Activated naive CD8-positive, alpha-beta T cell treated with anti-CD3 and anti-CD28 coated beads for 36 hours (primary cell): Measurements from ENCODE around the gene PIAS3. TPM values are rescaled to one million over a fixed set of nuclear protein-coding genes. Genes with fewer than 3 reads are reported as not detected.

Experiments used
- DNase-seq: peaks from one replicate; pipeline ENCODE4 v3.0.0; 2021
- H3K27ac Mint-ChIP-seq: one replicate; pipeline ENCODE4 v1.8.0; 2022; ENCODE audit warnings: mild to moderate bottlenecking, moderate library complexity, mixed read lengths
- H3K27me3 Mint-ChIP-seq: one replicate; pipeline ENCODE4 v1.8.0; 2022; ENCODE audit warnings: mild to moderate bottlenecking, mixed read lengths
- H3K36me3 Mint-ChIP-seq: one replicate; pipeline ENCODE4 v1.8.0; 2021; ENCODE audit warnings: mild to moderate bottlenecking, mixed read lengths
- H3K4me1 Mint-ChIP-seq: one replicate; pipeline ENCODE4 v1.8.0; 2021; ENCODE audit warnings: mixed read lengths
- H3K4me3 Mint-ChIP-seq: one replicate; pipeline ENCODE4 v1.8.0; 2022; ENCODE audit warnings: mild to moderate bottlenecking, moderate library complexity, mixed read lengths
- H3K9me3 Mint-ChIP-seq: one replicate; pipeline ENCODE4 v1.8.0; 2022; ENCODE audit warnings: mixed read lengths
- total RNA-seq, 2 experiments: library from RNA; stranded (reverse); gene quantifications; one replicate each; pipeline ENCODE4 v1.2.3, GENCODE V29; 2021

Gene PIAS3
- total RNA-seq, result 10 to 100 TPM; 14.7 to 16.4 TPM

GRCh38 chr1:145858901-145859490 lies at the start of gene PIAS3:
TSS of gene PIAS3 (minus strand) at chr1:145859081. CDS start at chr1:145858990, 91 bp downstream.
- Mint-ChIP-seq H3K27ac (peak within 1 kb of the TSS; percentile 89), H3K4me3 (peak within 1 kb of the TSS; percentile 90), H3K36me3 (peaks cover 5% of the 10 kb centered on the region), H3K9me3 (peaks cover 3% of the 10 kb centered on the region), H3K27me3 (no peaks in the 10 kb centered on the region), H3K4me1 (peaks cover 11% of the 10 kb centered on the region)
- DNase-seq, result peak; percentile 92

DNA sequence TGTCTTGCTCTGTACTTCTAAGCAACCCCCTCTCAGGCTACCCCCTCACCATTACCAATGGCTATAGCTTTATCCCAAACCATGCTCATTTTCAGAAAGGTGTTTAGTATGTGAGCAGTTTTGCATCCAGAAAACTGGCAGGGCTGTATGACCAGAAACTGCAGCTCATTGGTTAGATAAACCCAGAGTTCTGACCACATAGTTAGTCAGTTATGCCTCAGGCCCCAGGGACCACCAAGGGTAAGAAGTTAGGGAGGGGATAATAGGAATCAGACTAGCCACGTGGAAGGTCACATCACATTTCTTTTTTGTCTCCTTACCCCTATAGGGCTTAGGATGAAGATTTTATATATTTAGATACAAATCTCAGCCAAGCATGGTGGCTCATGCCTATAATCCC lies 49.8 kb upstream of the PIAS3 start:
- Mint-ChIP-seq H3K36me3 (peaks cover 13% of the 10 kb centered on the region), H3K27ac (no peak overlapping the region), H3K9me3 (no peaks in the 10 kb centered on the region), H3K4me3 (no peak overlapping the region), H3K27me3 (no peaks in the 10 kb centered on the region), H3K4me1 (peaks cover 3% of the 10 kb centered on the region)
- no peak for DNase-seq

GRCh38 chr1:145906954-145907753 lies 48.3 kb upstream of the PIAS3 start:
- no peak overlapping the region for H3K27ac Mint-ChIP-seq
- peaks cover 11% of the 10 kb centered on the region for H3K36me3 Mint-ChIP-seq
- H3K4me1 Mint-ChIP-seq, result peaks cover 3% of the 10 kb centered on the region
- no peaks in the 10 kb centered on the region for H3K27me3 Mint-ChIP-seq
- no peak overlapping the region for H3K4me3 Mint-ChIP-seq
- DNase-seq, result no peak
- H3K9me3 Mint-ChIP-seq, result no peaks in the 10 kb centered on the region

DNA sequence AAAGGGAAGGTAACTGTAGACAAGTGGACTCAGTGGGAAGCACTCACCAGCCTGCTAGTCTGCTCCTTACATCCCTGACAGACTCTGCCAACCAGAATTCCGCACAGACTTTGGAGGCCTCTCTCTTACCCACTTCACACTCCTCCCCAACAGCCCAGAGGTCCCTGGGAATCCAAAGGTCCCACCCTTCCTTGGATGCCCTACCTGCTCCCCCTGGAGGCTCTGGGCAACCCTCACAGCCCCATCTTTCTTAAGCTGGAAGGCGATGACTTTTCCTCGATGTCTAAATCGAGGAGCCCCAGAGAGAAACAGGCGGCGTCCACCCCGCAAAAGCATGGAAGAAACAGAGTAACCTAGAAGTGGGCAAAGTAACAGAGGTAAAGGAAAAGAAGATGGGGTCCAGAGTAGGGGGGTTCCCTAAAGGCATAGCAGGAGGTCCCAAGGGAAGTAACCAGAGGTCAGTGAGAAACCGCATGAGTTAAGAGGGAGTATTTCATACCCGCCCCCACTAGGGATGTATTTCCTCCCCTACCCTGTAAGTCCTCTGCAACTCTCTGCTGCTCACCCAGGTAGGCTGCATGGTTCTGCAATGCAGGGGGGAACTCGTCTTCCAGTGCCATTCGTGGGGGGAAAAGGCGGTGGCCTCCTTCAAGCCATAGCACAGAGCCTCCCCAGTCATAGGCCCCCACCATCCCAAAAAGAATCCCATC lies 42.6 kb upstream of the PIAS3 start:
- no peak overlapping the region for H3K4me3 Mint-ChIP-seq
- no peaks in the 10 kb centered on the region for H3K27me3 Mint-ChIP-seq
- DNase-seq, result no peak
- no peaks in the 10 kb centered on the region for H3K9me3 Mint-ChIP-seq
- peaks cover 3% of the 10 kb centered on the region for H3K36me3 Mint-ChIP-seq
- H3K27ac Mint-ChIP-seq, result no peak overlapping the region
- no peaks in the 10 kb centered on the region for H3K4me1 Mint-ChIP-seq

GRCh38 chr1:145898756-145899155 lies 39.9 kb upstream of the PIAS3 start:
- Mint-ChIP-seq H3K4me3 (no peak overlapping the region), H3K27ac (no peak overlapping the region), H3K4me1 (no peaks in the 10 kb centered on the region), H3K36me3 (peaks cover 3% of the 10 kb centered on the region), H3K9me3 (no peaks in the 10 kb centered on the region), H3K27me3 (no peaks in the 10 kb centered on the region)
- no peak for DNase-seq

- Mint-ChIP-seq H3K27me3 (no peaks in the 10 kb centered on the region), H3K4me1 (no peaks in the 10 kb centered on the region), H3K4me3 (no peak overlapping the region), H3K27ac (no peak overlapping the region), H3K36me3 (peaks cover 3% of the 10 kb centered on the region), H3K9me3 (no peaks in the 10 kb centered on the region)
- no peak for DNase-seq
Observed at GRCh38 chr1:145897969-145898368, 39.1 kb upstream of the PIAS3 start.

- DNase-seq, result no peak
- H3K4me1 Mint-ChIP-seq, result no peaks in the 10 kb centered on the region
- peaks cover under 1% of the 10 kb centered on the region for H3K36me3 Mint-ChIP-seq
- H3K9me3 Mint-ChIP-seq, result no peaks in the 10 kb centered on the region
- no peak overlapping the region for H3K27ac Mint-ChIP-seq
- no peaks in the 10 kb centered on the region for H3K27me3 Mint-ChIP-seq
- no peak overlapping the region for H3K4me3 Mint-ChIP-seq
Observed at GRCh38 chr1:145895471-145895870, 36.6 kb upstream of the PIAS3 start.

DNA sequence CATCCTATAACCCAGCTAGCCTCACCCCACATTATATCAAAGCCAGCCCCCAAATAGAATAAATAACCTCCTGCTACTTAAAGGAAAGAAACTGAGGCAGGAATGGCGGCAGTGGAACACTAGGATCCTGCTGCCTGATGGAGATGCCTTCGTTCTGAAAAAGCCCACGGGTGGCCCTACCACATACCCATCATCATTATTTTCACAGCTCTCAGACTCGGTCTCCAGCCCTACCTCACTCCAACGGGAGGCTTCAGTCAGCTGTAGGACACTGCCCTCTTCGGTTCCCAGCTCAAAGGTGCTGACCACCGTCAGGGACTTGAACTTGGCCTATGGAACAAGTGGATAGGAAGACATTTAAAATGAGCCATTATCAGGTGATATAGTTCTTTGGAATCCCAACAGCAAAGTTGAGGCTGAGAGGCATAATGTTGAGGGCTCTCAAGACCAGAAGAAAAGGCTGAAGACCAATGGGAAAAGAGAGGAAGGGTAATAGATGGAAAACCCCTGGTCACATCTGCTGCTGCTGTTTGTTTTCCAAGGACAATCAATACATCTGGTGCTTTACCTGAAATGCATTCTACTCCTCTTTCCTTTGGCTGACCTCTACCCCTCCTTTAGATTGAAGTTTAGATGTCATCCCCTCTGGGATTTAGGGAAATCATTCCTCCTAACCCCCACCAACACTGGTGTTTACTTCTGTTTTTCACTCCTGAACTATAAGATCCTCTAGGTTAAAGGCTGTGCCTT lies 34.6 kb upstream of the PIAS3 start:
- no peaks in the 10 kb centered on the region for H3K4me1 Mint-ChIP-seq

DNA sequence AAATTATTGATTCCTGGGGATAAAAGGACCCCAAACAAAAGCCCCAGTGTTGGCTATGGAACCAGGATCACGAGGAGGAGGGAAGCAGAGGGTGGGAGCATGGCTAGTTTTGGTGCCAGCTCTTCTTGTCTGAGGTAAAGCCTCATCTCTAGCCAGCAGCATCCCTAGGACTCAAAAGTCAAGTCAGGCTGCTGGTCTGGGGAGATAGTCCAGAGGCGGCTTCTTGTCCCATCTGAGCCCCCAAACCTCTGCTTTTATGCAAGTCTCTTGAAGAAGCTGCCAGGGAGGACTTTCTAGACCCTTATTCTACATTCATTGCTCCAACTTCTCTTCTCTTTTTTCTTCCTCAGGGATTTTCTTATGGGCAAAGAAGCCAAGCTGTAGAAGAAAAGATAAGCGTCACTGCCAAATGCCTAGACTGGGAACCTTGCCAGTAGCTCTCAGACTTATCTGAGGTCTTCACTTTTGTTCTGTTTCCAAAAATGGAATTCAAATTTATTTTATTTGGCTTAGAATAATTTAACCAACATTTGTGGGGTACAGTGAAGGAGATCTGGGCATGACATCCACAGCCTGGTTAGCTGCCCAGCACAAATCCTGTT lies 33.7 kb upstream of the PIAS3 start:
- Mint-ChIP-seq H3K4me1 (no peaks in the 10 kb centered on the region), H3K9me3 (no peaks in the 10 kb centered on the region), H3K4me3 (no peak overlapping the region), H3K27me3 (no peaks in the 10 kb centered on the region), H3K27ac (no peak overlapping the region), H3K36me3 (no peaks in the 10 kb centered on the region)
- DNase-seq, result no peak

More for the DNA sequence above, 34.6 kb upstream of the PIAS3 start:
- no peak overlapping the region for H3K4me3 Mint-ChIP-seq
- H3K27me3 Mint-ChIP-seq, result no peaks in the 10 kb centered on the region
- no peaks in the 10 kb centered on the region for H3K9me3 Mint-ChIP-seq
- H3K36me3 Mint-ChIP-seq, result no peaks in the 10 kb centered on the region
- no peak overlapping the region for H3K27ac Mint-ChIP-seq
- no peak for DNase-seq

DNA sequence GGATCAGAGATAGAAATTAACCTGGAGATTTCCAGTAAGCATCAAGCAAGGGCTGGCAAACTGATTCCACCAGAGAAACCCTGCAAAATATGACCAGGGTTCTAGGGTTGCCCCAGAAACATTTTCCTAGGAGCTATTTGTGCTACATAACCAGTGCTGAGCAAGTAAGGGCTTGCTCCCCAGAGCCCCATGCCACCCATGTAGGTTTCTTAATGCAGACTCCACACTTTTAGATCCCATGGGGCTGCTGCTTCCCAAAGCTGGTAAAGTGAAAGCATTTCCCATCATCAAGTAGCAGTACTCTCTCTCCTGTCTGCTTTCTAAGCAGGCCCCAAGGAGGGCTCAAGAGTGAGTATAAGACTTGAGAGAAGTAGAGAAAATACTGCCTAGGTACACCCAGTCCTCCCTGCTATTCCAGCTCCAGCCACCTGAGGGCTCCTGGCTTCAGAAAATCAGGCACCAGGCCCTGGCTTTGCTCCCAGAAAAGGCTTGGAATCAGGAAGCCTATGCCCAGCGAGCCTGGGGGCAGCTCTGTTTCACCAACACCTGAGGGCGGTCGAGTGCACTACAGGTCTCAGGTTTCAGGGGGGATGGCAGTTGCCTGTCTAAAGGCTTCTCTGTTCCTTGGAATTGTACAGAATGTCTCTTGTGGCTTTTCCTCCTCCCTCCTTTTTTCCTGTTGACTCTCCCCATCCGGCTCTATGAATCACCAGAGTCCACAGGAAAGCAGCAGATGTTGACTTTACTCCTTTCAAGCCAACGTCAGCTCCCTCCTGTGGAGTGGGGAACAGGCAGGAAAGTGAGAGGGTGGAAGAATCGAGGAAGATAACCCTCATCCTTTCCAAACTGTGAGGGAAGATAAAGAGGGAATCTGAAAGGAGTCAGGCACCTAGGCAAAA lies 33.0 kb upstream of the PIAS3 start:
- no peaks in the 10 kb centered on the region for H3K36me3 Mint-ChIP-seq
- no peaks in the 10 kb centered on the region for H3K9me3 Mint-ChIP-seq
- no peak overlapping the region for H3K4me3 Mint-ChIP-seq
- H3K27ac Mint-ChIP-seq, result no peak overlapping the region
- peaks cover 1% of the 10 kb centered on the region for H3K4me1 Mint-ChIP-seq
- peak; percentile 44 for DNase-seq
- no peaks in the 10 kb centered on the region for H3K27me3 Mint-ChIP-seq

DNA sequence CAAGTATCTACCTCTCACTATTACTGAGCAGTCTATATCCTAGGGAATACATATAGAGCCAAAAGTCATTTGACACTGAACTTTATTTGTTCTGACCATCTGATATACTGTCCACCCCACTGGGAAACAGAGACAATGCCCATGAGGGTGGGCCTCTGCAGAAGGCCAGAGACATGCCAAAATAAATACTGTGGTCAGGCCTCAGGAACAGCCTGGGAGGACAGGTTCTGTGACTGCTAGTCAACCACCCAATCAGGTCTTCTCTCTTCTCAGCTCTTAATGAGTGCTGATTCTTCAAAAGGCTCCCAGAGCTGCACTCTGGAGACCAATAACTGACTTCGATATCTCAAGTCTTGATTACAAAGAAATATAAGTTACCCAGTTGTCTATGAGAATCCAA lies 32.3 kb upstream of the PIAS3 start:
- H3K9me3 Mint-ChIP-seq, result no peaks in the 10 kb centered on the region
- H3K27me3 Mint-ChIP-seq, result no peaks in the 10 kb centered on the region
- H3K4me1 Mint-ChIP-seq, result peaks cover 8% of the 10 kb centered on the region
- H3K36me3 Mint-ChIP-seq, result no peaks in the 10 kb centered on the region
- DNase-seq, result no peak
- no peak overlapping the region for H3K4me3 Mint-ChIP-seq
- H3K27ac Mint-ChIP-seq, result no peak overlapping the region

DNA sequence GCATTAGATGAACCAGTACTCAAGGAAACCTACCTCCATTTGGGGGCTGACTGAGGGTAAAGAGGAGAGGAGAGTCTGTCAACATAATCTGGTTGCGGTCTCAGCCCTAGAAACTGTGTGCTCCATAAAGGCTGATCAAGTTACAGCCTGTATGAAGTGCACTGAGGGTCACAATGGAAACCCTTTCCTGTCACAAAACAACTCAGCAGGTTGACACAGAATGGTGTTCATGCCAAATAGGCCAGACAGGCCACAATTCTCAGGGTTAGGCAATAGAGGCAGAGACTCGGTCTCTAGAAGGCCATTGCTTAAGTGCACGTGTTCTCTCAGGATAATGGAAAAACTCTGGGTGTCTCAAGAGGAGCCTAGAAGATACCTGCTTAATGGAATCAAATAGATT lies 30.8 kb upstream of the PIAS3 start:
- Mint-ChIP-seq H3K27me3 (peaks cover 7% of the 10 kb centered on the region), H3K27ac (no peak overlapping the region), H3K4me1 (peaks cover 14% of the 10 kb centered on the region), H3K36me3 (no peaks in the 10 kb centered on the region), H3K9me3 (no peaks in the 10 kb centered on the region), H3K4me3 (no peak overlapping the region)
- DNase-seq, result no peak

DNA sequence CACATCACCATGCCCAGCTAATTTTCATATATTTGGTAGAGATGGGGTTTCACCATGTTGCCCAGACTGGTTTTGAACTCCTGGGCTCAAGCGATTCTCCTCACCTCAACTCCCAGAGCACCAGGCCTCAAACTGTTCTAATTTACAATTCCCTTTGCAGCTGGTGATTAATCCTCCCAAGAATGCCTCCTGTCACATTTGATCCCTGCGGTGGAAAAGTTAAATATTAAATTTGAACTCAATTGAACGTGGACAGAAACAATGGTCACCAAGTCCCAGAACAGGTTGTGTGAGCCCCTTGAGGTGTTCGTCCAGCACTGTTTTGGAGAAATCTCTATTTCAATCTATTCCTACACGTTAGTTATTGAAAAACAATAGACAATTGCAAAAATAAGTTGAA lies 28.8 kb upstream of the PIAS3 start:
- no peak for DNase-seq
- H3K9me3 Mint-ChIP-seq, result no peaks in the 10 kb centered on the region
- peaks cover 14% of the 10 kb centered on the region for H3K4me1 Mint-ChIP-seq
- H3K4me3 Mint-ChIP-seq, result no peak overlapping the region
- H3K27ac Mint-ChIP-seq, result no peak overlapping the region
- H3K36me3 Mint-ChIP-seq, result no peaks in the 10 kb centered on the region
- peaks cover 25% of the 10 kb centered on the region for H3K27me3 Mint-ChIP-seq

- Mint-ChIP-seq H3K27ac (no peak overlapping the region), H3K4me1 (peaks cover 14% of the 10 kb centered on the region), H3K27me3 (peaks cover 26% of the 10 kb centered on the region), H3K36me3 (no peaks in the 10 kb centered on the region), H3K9me3 (no peaks in the 10 kb centered on the region), H3K4me3 (peak overlapping the region; percentile 34)
- no peak for DNase-seq
Observed at GRCh38 chr1:145886816-145887215, 27.9 kb upstream of the PIAS3 start.
